ENCODE data around the gene SEC63. TPM values are rescaled to one million over a fixed set of nuclear protein-coding genes. Genes with fewer than 3 reads are reported as not detected.
"Not testable (repeated sequence)": the region's sequence is repeated elsewhere in the genome, so short reads cannot be mapped to it uniquely, and the experiment has no call there.

The SEC63 gene
- polyA plus RNA-seq, 1 of the 3 experiments (the other 2 are of a cell fraction) = 13.2 TPM

DNA sequence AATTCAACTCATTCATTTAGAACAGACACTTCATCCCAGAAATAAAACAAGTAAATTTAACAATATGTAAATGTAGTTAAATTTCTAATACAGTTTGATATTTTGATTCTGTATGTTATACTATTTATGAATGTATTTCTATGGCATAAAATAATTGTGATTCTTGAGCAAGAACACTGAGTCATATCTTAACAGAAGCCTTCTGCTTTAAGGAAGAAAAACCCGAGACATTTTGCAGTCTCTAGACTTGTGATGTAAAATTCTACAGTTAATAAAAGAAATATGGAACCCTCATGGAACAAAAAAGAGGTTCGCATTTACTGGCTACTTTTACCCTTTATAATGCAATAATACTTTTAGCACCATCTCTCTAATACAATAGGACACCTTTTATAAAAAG is 86.0 kb downstream of the SEC63 start:
- Histone ChIP-seq H3K4me3 (ENCODE audit: low read depth in 2 of 2, low read length in 1 of 2) (no peak overlapping the region), H3K9ac (no peak overlapping the region), H3K4me1 (ENCODE audit: control insufficient read depth in 1 of 2, insufficient read depth in 2 of 2, low read depth in 1 of 2, low read length in 1 of 2) (peaks cover 0 to 22% of the 10 kb centered on the region in 2 experiments; a peak in 2 of 4 replicates), H3K79me2 (ENCODE audit: insufficient read depth) (no peaks in the 10 kb centered on the region), H3K27me3 (ENCODE audit: insufficient read depth) (no peaks in the 10 kb centered on the region), H3F3A (replicated peaks; ENCODE audit: insufficient read depth) (peaks cover 24% of the 10 kb centered on the region), H2AFZ (ENCODE audit: low read depth) (no peak overlapping the region), H3K9me2 (no peaks in the 10 kb centered on the region), H3K9me3 (no peaks in the 10 kb centered on the region), H4K20me1 (ENCODE audit: insufficient read depth) (peaks cover 7% of the 10 kb centered on the region; the same call in 1 of the 2 replicates), H3K36me3 (replicated peaks in 1 of 2; ENCODE audit: control insufficient read depth in 1 of 2, insufficient read depth in 2 of 2, low read length in 1 of 2) (peaks cover 58 to 59% of the 10 kb centered on the region in 2 experiments), H3K27ac (ENCODE audit: low read depth in 2 of 2, low read length in 1 of 2) (no peak overlapping the region), H3K4me2 (no peak overlapping the region)
- WGBS (ENCODE audit: low lambda C conversion rate) = 92% methylated on average over 2 of the region's 2 CpGs
- ChIA-PET CTCF (no interaction called here), POLR2A (no interaction called here)
- TF ChIP-seq GATA2 (CRISPR knock-in tag; IDR thresholded peaks at IDR 0.05) = no peak
- no peak for TF ChIP-seq TCF12 (IDR thresholded peaks at IDR 0.05)
- TF ChIP-seq RFX5 (IDR thresholded peaks at IDR 0.05; ENCODE audit: low read length) = no peak
- TF ChIP-seq SMC3 (IDR thresholded peaks at IDR 0.05; ENCODE audit: low read depth, low read length) = no peak
- TF ChIP-seq TEAD4 (IDR thresholded peaks at IDR 0.05; ENCODE audit: borderline replicate concordance, insufficient read depth) = no peak
- no peak for TF ChIP-seq POLR2AphosphoS5 (IDR thresholded peaks at IDR 0.05; ENCODE audit: low read depth, low read length)
- TF ChIP-seq MXI1 (IDR thresholded peaks at IDR 0.05; ENCODE audit: low read depth, low read length) = no peak
- no peak for TF ChIP-seq JUND (IDR thresholded peaks at IDR 0.05)
- no peak for TF ChIP-seq YY1 (IDR thresholded peaks at IDR 0.05; ENCODE audit: low read depth)
- no peak for TF ChIP-seq MEF2A (IDR thresholded peaks at IDR 0.05; ENCODE audit: borderline replicate concordance, low read depth)
- TF ChIP-seq FOXJ3 (CRISPR knock-in tag; IDR thresholded peaks at IDR 0.05) = no peak
- TF ChIP-seq, protein P1, sequence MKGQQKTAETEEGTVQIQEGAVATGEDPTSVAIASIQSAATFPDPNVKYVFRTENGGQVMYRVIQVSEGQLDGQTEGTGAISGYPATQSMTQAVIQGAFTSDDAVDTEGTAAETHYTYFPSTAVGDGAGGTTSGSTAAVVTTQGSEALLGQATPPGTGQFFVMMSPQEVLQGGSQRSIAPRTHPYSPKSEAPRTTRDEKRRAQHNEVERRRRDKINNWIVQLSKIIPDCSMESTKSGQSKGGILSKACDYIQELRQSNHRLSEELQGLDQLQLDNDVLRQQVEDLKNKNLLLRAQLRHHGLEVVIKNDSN (IDR thresholded peaks at IDR 0.05; ENCODE audit: borderline replicate concordance, low read depth) = no peak
- DNase-seq = no peak

DNA sequence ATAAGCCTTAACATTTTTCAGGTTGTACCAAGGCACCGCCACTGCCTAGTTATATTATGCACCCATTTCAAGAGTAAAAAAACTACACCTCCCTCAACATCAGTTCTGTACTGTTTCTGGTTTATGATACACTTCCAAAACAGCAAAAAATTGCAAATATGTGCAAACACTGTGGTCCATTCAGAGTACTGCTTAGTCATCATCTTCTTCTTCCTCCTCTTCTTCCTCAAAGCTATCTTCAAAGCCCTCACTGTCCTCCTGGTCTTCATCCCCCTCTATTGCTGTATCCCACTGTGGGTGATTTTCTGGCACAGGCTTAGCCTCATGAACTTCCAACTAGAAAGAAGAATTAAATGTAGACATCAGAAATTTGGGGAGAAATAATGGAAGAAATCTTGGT is 86.5 kb downstream of the SEC63 start:
- peaks cover 53 to 54% of the 10 kb centered on the region in 2 experiments for H3K36me3 ChIP-seq (replicated peaks in 1 of 2; ENCODE audit: control insufficient read depth in 1 of 2, insufficient read depth in 2 of 2, low read length in 1 of 2)
- H4K20me1 ChIP-seq (ENCODE audit: insufficient read depth); POLR2A ChIA-PET; H3K79me2 ChIP-seq (ENCODE audit: insufficient read depth); H3K27me3 ChIP-seq (ENCODE audit: insufficient read depth); H3K4me2 ChIP-seq; DNase-seq; H3K9me3 ChIP-seq; H3K9me2 ChIP-seq; H3K27ac ChIP-seq (ENCODE audit: low read depth in 2 of 2, low read length in 1 of 2); H2AFZ ChIP-seq (ENCODE audit: low read depth); H3K9ac ChIP-seq; H3K4me3 ChIP-seq (ENCODE audit: low read depth in 2 of 2, low read length in 1 of 2): not testable (repeated sequence)
- CTCF ChIA-PET = interaction anchor here (1.0 kb wide), 1 partner anchor 23 kb away, joined by 3 read pairs; no protein-coding TSS in a partner anchor
- H3F3A ChIP-seq (replicated peaks; ENCODE audit: insufficient read depth) = peaks cover 24% of the 10 kb centered on the region
- peaks cover 0 to 22% of the 10 kb centered on the region in 2 experiments; a peak in 2 of 4 replicates for H3K4me1 ChIP-seq (ENCODE audit: control insufficient read depth in 1 of 2, insufficient read depth in 2 of 2, low read depth in 1 of 2, low read length in 1 of 2)
- 100% methylated on average over 1 of the region's 1 CpG for WGBS (ENCODE audit: low lambda C conversion rate)

DNA sequence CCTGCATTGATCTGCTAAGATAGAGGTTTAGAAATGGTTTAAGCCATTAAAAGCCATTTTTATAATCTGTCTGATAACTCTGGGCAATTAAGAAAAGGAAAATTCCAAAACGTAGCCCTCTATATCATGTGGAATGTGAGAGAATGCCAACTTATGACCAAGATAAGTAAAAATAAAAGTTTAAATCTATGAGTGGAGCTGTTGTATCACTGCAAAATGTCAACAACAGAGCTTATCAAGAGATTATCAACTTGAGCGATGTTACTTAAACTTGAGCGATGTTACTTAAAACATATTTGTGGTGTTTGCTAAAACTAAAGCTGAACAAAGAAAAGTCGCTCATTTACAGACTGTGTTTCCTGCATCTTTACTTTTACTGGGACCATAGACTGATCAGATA is 87.0 kb downstream of the SEC63 start:
- Histone ChIP-seq H3F3A (replicated peaks; ENCODE audit: insufficient read depth) (peaks cover 24% of the 10 kb centered on the region), H3K9me2 (no peaks in the 10 kb centered on the region), H3K4me1 (ENCODE audit: control insufficient read depth in 1 of 2, insufficient read depth in 2 of 2, low read depth in 1 of 2, low read length in 1 of 2) (peaks cover 0 to 22% of the 10 kb centered on the region in 2 experiments; a peak in 2 of 4 replicates), H3K36me3 (replicated peaks in 1 of 2; ENCODE audit: control insufficient read depth in 1 of 2, insufficient read depth in 2 of 2, low read length in 1 of 2) (peaks cover 48 to 55% of the 10 kb centered on the region in 2 experiments), H3K4me2 (no peak overlapping the region), H3K9me3 (no peaks in the 10 kb centered on the region), H2AFZ (ENCODE audit: low read depth) (no peak overlapping the region), H3K4me3 (ENCODE audit: low read depth in 2 of 2, low read length in 1 of 2) (no peak overlapping the region), H3K27me3 (ENCODE audit: insufficient read depth) (no peaks in the 10 kb centered on the region), H4K20me1 (ENCODE audit: insufficient read depth) (peaks cover 7% of the 10 kb centered on the region; the same call in 1 of the 2 replicates), H3K79me2 (ENCODE audit: insufficient read depth) (no peaks in the 10 kb centered on the region), H3K27ac (ENCODE audit: low read depth in 2 of 2, low read length in 1 of 2) (peak overlapping the region in 1 of 2 experiments; percentile 34; a peak in 1 of 4 replicates), H3K9ac (no peak overlapping the region)
- DNase-seq = no peak
- TF ChIP-seq RFX5 (IDR thresholded peaks at IDR 0.05; ENCODE audit: low read length) (no peak), JUND (IDR thresholded peaks at IDR 0.05) (no peak), MXI1 (IDR thresholded peaks at IDR 0.05; ENCODE audit: low read depth, low read length) (no peak), EZH2phosphoT487 (IDR thresholded peaks at IDR 0.05; ENCODE audit: borderline replicate concordance, low read depth) (no peak), EP300 (IDR thresholded peaks at IDR 0.05; ENCODE audit: borderline replicate concordance in 1 of 2, low read depth in 1 of 2, low read length in 1 of 2) (no peak), SMC3 (IDR thresholded peaks at IDR 0.05; ENCODE audit: low read depth, low read length) (no peak), TCF12 (IDR thresholded peaks at IDR 0.05) (no peak), RAD21 (IDR thresholded peaks at IDR 0.05; ENCODE audit: low read length) (no peak), FOSL2 (IDR thresholded peaks at IDR 0.05; ENCODE audit: borderline replicate concordance, low read depth) (no peak)
- TF ChIP-seq, protein P2, sequence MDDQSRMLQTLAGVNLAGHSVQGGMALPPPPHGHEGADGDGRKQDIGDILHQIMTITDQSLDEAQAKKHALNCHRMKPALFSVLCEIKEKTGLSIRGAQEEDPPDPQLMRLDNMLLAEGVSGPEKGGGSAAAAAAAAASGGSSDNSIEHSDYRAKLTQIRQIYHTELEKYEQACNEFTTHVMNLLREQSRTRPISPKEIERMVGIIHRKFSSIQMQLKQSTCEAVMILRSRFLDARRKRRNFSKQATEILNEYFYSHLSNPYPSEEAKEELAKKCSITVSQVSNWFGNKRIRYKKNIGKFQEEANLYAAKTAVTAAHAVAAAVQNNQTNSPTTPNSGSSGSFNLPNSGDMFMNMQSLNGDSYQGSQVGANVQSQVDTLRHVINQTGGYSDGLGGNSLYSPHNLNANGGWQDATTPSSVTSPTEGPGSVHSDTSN (IDR thresholded peaks at IDR 0.05) = no peak
- ChIA-PET CTCF (interaction anchor here (0.6 to 1.0 kb wide), 2 partner anchors 22 to 1028 kb away, joined by 3 read pairs; no protein-coding TSS in a partner anchor), POLR2A (no interaction called here)
- WGBS (ENCODE audit: low lambda C conversion rate) = 85% methylated on average over 4 of the region's 4 CpGs

Data from SK-N-SH (cell line).